ENCODE results near the gene LRRC8A.

- TF ChIP-seq CTCF (conservative IDR thresholded peaks at IDR 0.05; ENCODE audit: low read depth in 2 of 2) (no peak), CREB1 (CRISPR knock-in tag; IDR thresholded peaks at IDR 0.05; ENCODE audit: low read depth) (no peak), EZH2 (IDR thresholded peaks at IDR 0.05; ENCODE audit: low read depth, unreplicated experiment) (no peak)
- TF ChIP-seq, protein P1, sequence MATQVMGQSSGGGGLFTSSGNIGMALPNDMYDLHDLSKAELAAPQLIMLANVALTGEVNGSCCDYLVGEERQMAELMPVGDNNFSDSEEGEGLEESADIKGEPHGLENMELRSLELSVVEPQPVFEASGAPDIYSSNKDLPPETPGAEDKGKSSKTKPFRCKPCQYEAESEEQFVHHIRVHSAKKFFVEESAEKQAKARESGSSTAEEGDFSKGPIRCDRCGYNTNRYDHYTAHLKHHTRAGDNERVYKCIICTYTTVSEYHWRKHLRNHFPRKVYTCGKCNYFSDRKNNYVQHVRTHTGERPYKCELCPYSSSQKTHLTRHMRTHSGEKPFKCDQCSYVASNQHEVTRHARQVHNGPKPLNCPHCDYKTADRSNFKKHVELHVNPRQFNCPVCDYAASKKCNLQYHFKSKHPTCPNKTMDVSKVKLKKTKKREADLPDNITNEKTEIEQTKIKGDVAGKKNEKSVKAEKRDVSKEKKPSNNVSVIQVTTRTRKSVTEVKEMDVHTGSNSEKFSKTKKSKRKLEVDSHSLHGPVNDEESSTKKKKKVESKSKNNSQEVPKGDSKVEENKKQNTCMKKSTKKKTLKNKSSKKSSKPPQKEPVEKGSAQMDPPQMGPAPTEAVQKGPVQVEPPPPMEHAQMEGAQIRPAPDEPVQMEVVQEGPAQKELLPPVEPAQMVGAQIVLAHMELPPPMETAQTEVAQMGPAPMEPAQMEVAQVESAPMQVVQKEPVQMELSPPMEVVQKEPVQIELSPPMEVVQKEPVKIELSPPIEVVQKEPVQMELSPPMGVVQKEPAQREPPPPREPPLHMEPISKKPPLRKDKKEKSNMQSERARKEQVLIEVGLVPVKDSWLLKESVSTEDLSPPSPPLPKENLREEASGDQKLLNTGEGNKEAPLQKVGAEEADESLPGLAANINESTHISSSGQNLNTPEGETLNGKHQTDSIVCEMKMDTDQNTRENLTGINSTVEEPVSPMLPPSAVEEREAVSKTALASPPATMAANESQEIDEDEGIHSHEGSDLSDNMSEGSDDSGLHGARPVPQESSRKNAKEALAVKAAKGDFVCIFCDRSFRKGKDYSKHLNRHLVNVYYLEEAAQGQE (IDR thresholded peaks at IDR 0.05; ENCODE audit: unreplicated experiment) = no peak
Measured at GRCh38 chr9:128838338-128838737, 43.6 kb upstream of the LRRC8A start.
